NCI-H69 (cell line): ENCODE results near the gene ZNF394.

Experiments used
- DNase-seq: peaks from one replicate; lab custom pipeline; 2025; lab: John Stamatoyannopoulos, UW

Gene ZNF394

GRCh38 chr7:99493823-99494222 is 6.3 kb downstream of the ZNF394 start:
- DNase-seq = no peak

- DNase-seq = no peak
These were observed 9.2 kb downstream of the ZNF394 start for GRCh38 chr7:99490878-99491277.

- DNase-seq = no peak
These were observed 10.8 kb downstream of the ZNF394 start for GRCh38 chr7:99489235-99489634.

DNA sequence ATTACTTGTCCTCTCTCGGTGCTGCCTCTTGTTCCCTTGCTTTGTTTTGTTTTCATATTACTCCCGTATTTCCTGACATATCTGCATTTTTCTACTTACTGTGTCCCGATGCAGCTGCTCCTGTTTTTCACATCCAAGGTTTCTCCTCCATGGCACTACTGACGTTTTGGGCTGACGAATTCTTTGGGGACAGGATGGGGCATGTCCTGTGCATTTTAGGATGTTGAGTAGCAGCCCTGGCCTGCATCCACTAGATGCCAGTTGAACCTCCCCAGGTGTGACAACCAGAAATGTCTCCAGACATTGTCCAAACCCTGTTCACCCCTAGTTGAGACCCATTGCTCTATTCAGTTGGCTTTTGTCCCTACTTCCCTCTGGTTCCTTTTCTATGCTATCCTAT is 15.0 kb downstream of the ZNF394 start:
- no peak for DNase-seq

DNA sequence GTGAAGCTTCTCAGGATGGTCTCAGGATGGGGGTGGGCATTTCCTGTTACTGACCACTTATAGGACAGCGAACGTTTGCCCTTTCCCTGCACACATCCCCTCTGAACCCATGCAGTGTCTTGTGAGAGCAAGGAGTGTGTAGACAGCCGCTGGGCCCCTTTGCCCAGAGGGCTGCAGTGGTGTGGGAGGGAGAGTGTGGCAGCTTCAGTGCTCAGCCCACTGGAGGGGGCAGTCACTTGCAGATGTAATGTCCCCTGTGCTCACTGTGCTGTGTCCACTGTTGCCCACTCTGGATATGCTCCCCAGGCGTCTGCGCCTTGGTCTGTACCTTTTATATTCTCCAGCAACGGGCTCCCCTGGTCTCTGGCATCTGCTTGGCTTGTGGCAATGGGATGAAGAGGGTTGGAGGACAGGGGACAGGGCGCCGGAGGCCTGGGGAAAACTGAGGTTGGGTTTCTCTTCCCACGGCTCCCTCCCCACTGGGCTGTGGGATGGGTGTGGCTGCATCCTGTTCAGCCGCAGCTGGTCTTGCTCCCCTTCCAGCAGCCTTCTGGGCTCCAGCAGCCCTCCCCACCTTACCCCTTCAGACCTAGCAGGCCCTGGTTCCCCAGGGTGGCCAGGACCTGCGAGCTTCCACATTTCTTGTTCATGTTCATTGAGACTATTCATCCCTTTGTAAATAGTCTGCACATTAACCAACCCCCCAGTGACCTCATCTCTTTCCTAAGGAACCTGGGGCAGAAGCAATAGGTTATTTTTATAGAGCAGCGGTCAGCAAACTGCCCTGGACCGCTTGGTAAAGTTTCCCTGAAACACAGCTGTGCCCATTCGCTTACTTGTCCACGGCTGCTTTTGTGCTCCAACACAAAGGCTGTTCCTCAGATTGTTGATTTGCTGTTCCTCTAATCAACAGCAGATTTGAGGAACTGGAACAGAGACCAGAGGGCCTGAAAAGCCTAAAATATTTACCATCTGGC is 21.3 kb downstream of the ZNF394 start:
- no peak for DNase-seq

DNA sequence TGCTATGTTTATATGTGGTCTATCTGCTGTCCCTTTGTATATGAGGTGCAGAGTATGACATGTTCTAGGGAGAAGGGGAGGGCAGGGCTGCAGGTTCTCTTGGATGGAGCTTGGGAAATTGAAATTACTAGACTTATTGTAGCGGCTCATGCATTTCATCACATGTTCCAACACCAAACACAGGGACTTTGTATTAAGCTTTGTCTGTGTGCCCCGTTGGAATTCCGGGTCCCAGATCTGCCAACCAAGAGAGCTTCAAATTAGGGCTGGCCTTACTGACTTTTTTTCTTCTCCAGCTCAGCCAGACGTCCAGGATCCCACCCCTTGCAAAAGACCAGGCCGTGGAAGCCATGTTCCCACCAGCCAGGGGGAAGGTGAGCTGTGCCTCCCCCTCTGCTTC is 24.0 kb downstream of the ZNF394 start:
- DNase-seq = no peak

DNA sequence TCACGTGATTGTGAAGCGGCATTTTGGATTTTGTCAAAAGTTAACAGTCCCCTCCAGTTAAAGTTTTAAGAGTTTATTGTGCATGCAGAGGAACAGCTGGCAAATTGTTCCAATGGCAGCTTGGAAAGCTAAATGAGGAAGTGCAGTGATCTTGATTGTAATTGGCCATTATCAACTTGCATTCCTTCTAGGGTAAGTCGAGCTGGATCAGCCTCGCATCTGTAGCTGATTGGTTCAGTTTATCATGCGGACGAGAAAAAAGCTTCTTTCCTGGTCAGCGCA is 26.8 kb downstream of the ZNF394 start:
- DNase-seq = peak; percentile 57

DNA sequence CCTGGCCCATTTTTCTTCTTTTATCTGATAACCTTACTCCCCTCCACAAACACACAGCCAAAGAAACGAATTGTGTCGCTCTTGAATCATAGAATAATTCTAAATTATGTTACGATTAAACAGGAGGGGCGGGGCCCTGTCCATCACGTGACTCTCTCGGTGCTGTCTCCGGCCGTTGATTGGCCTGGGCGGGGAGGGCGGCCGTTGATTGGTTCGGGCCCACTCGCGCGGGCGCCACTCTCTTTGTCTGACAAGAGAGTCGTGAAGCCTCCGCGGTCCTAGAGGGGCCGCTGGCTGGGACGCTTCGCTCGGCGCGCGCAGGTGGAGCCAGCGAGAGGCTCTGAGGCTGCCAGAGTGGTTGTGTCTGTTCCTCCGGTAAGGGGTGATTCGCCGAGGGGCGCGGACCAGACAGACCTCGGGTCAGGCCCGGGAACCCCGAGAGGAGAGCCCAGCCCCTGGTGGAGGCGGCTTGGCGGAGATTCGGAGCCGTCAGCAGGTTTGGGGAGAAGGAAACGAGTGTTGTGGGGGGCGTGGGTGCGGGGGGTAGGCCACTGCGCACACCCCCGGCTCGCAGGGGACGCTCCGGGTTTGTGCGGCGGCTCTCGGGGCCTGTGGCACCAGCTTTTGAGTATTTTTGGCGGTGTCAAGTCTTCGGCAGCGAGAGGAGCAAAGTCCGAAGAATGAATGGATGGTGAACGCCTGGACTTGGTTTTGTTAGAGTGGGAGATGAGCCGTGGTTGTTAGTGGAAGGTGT is 27.3 kb downstream of the ZNF394 start, which contains the start of gene ZNF789:
Gene ZNF789, plus strand, starts transcription at position 330 of the 754 bp plus-strand sequence. CDS start 3,567 bp downstream, outside the sequence.
- DNase-seq = peak; percentile 99

DNA sequence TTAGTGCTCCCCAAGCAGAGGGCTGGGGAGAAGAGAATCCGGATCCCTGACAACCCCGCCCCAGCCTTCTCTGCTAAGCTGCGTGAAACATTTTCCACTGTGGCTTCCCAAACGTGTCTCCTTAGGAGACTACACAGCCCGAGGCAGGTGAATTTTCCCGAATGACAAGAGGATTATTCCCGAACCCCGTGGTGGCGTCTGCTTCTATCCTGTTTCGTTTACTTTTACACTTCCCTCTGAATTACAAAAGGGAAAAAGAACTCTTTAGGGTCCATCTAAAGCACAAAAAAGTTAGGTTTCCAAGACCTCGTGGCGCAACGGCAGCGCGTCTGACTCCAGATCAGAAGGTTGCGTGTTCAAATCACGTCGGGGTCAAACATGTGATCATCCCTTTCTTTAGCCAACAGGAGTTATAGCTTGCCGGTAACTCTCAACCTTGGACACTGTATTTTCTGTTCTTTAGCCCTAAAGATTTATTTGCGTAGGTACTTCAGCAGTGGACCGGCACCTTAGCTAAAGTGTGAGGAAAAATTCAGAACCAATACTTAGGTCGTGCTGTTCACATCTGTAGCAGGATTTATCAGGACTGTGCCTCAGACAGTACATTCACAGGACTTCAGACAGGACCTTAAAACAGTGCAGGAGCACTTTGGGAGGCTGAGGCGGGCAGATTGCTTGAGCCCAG is 30.6 kb downstream of the ZNF394 start:
- DNase-seq = peak; percentile 55

- DNase-seq = no peak
These were observed 31.7 kb downstream of the ZNF394 start for GRCh38 chr7:99468336-99468918.

- peak; percentile 41 for DNase-seq
These were observed 34.7 kb downstream of the ZNF394 start for GRCh38 chr7:99465421-99465768.

DNA sequence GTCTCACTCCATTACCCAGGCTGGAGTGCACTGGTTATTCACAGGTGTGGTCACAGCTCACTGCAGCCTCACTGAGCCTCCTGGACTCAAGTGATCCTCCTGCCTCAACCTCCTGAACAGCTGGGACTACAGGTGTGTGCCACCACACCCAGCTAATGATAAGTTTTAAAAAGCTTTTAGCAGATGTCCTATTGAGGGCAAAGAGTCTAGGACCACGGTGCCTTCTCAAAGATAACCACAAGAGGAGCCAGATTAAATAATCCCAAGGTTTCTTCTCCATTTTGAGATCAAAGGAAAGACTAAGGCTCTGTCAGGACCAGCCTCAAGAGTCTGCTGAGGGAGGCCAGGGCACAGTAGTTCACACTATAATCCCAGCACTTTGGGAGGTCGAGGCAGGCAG is 38.9 kb downstream of the ZNF394 start:
- DNase-seq = no peak

DNA sequence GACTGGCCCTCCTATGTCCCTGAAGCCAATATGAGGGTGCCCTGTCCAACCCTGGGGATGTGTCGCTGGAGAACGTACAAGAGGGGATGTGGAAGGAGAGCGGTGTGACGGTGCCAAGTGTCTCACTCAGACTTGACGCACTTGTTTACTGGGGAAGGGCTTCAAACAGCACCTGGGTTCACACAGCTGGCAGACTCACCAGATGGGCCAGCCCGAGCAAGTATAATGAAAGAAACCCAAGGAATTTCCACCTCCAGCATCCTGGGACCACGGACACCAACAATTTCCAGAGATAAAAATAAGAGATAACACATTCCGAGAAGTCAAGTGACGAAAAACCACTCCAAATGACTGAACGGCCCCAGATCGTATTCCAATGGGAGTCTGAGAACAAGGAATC is 39.4 kb downstream of the ZNF394 start:
- DNase-seq = no peak

DNA sequence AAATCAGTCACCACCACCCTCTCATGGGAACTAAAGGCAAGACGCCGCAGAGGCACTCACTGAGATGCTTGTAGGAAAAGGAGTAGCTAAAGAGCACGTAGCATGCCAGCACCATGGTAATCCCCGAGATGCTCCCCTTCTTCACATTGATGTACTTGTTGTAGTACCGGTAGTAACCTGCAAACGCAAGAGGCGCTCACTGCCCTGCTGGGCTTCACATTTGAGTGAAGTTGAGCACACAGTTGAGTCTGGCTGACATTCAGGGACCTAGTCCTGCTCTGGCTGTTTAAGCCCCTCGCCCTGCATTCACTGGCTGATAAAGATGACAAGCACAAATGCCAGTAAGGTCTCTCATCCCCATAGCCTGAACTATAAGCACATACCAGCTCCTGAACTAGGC is 41.0 kb downstream of the ZNF394 start:
- peak; percentile 49 for DNase-seq

DNA sequence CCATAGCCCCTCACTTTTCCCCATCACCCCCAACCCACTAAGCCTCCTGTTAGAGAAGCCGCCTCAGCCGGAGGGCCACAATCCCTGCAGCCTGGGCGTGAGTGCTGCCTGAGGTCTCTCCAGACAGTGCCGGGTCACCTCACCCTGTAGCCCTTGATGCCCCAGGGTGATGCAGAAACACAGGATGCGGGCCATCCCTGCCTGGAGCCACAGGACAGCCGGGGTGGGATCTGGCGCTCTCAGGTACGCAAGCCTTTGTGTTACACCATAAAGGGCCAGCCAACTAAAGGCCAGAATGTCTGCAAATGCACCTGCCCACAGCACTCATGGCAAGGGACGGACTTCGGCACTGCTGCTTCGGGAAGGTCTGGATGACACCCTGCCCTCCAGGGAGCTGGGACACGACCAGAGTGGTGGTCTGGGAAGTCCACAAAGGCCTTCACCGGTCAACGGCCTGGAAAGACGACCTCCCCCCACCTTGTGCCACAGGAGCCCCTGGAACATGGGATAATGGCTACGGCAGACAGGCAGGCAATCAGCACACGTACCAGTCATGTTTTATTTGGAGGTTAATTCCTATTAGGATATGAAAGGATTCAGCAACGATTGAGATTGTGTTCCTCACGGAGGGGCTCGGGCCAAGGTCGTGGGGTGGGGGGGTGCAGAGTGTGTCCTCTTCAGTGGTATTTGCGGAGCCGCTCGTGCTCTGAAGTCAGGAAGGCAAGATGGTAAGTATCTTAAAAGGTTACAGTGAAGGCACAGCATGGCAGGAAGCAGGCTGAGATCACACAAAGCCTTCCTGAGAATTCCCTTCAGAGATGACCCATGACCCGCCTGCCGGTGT is 42.2 kb downstream of the ZNF394 start:
- DNase-seq = no peak

GRCh38 chr7:99457050-99457649 is 42.9 kb downstream of the ZNF394 start:
- no peak for DNase-seq

DNA sequence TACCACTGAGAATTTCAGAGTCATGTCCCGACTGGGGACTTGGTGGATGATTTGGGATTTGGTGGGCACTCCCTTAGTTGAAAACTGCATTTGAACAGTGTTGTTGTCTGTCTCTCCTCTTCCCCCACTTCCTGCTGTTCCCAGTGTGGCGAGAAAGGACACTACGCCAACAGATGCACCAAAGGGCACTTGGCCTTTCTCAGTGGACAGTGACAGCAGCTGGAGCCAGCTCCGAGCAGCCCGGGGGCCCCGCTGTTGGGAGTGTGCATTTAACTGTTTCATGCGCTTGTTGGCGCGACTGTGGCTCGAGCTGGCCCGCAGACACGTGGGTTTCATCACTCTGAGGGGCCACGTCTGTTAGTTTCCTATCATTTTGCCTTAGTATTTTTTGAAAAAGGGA is 43.8 kb downstream of the ZNF394 start:
- no peak for DNase-seq

DNA sequence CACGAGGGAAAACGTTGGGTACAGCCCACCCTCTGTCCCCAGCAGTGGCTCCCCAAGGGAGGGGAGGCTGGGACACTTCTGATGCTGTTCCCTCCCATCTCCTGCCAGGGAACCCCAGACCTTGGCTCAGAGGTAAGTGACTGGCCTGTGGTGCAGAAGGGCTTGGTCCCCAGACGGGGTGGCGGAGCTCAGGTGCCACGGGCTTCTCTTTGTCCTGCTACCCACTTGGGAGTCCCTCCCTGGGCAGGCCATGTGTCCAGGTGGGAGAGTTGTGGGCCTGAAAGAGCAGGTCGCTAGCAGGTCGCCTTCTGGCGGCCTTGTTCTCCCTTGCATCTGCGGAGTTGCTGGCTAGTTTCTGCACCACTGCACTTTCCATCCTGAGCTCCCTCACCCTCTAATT is 44.2 kb downstream of the ZNF394 start:
- no peak for DNase-seq

- no peak for DNase-seq
These were observed 47.0 kb downstream of the ZNF394 start for GRCh38 chr7:99453105-99453504.

- no peak for DNase-seq
These were observed 47.5 kb downstream of the ZNF394 start for GRCh38 chr7:99452541-99452940.

DNA sequence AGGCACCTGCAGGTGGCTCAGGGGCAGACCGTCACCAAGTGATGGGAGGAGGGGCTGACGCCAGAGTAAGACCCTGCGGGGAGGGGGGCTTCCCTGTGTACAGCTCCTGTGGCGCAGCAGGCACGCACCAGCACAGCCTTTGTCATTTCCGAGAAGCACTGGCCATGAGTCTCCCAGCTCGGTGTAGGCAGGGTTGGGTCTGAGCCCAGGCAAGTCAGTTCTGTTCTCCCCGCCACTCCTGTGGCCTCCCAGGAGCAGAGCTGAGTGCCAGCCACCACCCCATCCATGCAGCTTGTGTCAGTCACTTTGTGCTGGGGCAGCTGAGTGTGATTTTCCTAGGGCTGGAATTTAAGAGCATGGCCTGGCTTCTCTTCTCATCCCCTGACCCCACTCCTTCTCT is 48.1 kb downstream of the ZNF394 start:
- no peak for DNase-seq
